Loucy (cell line): Measurements from ENCODE around the gene SLCO2A1.
A peak's percentile ranks its signal among the peaks of the same experiment; 100 is the strongest.

ENCODE experiments used
- H2AFZ ChIP-seq: fragments of 200-600 bp; sonication (generic); 2 replicates; pipeline ENCODE4 v1.6.0; 2016; ENCODE audit warnings: antibody characterized with exemption, mild to moderate bottlenecking, low read length, moderate library complexity
- H3F3A ChIP-seq: fragments of 200-600 bp; 2 replicates; pipeline ENCODE4 v1.6.0; 2016; ENCODE audit warnings: antibody characterized with exemption, low read depth, mild to moderate bottlenecking
- H3K27me3 ChIP-seq: fragments of 200-600 bp; sonication (generic); 2 replicates; pipeline ENCODE4 v1.6.1; 2014; ENCODE audit warnings: low read length, mild to moderate bottlenecking; ENCODE audit not compliant: insufficient read depth, poor library complexity, severe bottlenecking
- H3K36me3 ChIP-seq: fragments of 200-600 bp; sonication (generic); 2 replicates; pipeline ENCODE4 v1.6.1; 2016; ENCODE audit warnings: low read length; ENCODE audit not compliant: insufficient read depth
- H3K4me1 ChIP-seq: fragments of 200-600 bp; sonication (generic); 2 replicates; pipeline ENCODE4 v1.5.1; 2014; ENCODE audit warnings: low read length, mild to moderate bottlenecking; ENCODE audit not compliant: insufficient read depth, poor library complexity, severe bottlenecking
- H3K4me2 ChIP-seq: fragments of 200-600 bp; sonication (generic); 2 replicates; pipeline ENCODE4 v1.6.0; 2014; ENCODE audit warnings: antibody characterized with exemption, low read length, low read depth, mild to moderate bottlenecking; ENCODE audit not compliant: poor library complexity, severe bottlenecking
- H3K4me3 ChIP-seq: fragments of 200-600 bp; sonication (generic); 2 replicates; pipeline ENCODE4 v1.5.1; 2014; ENCODE audit warnings: low read length, mild to moderate bottlenecking, mixed read lengths; ENCODE audit not compliant: poor library complexity, severe bottlenecking
- H3K79me2 ChIP-seq: fragments of 200-600 bp; sonication (generic); 2 replicates; pipeline ENCODE4 v1.6.1; 2014; ENCODE audit warnings: low read length; ENCODE audit not compliant: insufficient read depth
- H3K9ac ChIP-seq: fragments of 200-600 bp; sonication (generic); 2 replicates; pipeline ENCODE4 v1.6.0; 2014; ENCODE audit warnings: mild to moderate bottlenecking, low read depth, low read length, moderate library complexity; ENCODE audit not compliant: poor library complexity, severe bottlenecking
- H3K9me2 ChIP-seq: fragments of 200-600 bp; sonication (generic); replicated peaks from 2 replicates; pipeline ENCODE4 v1.6.1; 2016; ENCODE audit warnings: low read depth, low read length, mixed read lengths
- H3K9me3 ChIP-seq: fragments of 200-600 bp; sonication (generic); 2 replicates; pipeline ENCODE4 v1.6.1; 2014; ENCODE audit warnings: mild to moderate bottlenecking, antibody characterized with exemption, low read length, low read depth; ENCODE audit not compliant: insufficient read depth
- H4K20me1 ChIP-seq: fragments of 200-600 bp; sonication (generic); 2 replicates; pipeline ENCODE4 v1.6.0; 2014; ENCODE audit warnings: antibody characterized with exemption, low read length, mild to moderate bottlenecking; ENCODE audit not compliant: insufficient read depth, poor library complexity, severe bottlenecking
- CTCF ChIP-seq: fragments of 200-600 bp; sonication (generic); conservative IDR thresholded peaks from 2 replicates; pipeline ENCODE4 v1.5.1; 2014; ENCODE audit warnings: mild to moderate bottlenecking, antibody characterized with exemption, low read length
- EZH2phosphoT487 ChIP-seq: fragments of 200-600 bp; IDR thresholded peaks from 2 replicates; pipeline ENCODE4 v1.6.1; 2018; ENCODE audit warnings: antibody characterized with exemption, mild to moderate bottlenecking, moderate library complexity, borderline replicate concordance

Gene SLCO2A1

GRCh38 chr3:133881492-133881891, 148.2 kb downstream of the SLCO2A1 start:
- TF ChIP-seq CTCF (no peak), EZH2phosphoT487 (no peak)

GRCh38 chr3:133880886-133881455, 148.8 kb downstream of the SLCO2A1 start:
- no peak for TF ChIP-seq CTCF
- no peak for TF ChIP-seq EZH2phosphoT487
- no peaks in the 10 kb centered on the region for H3K4me1 ChIP-seq
- H4K20me1 ChIP-seq: no peaks in the 10 kb centered on the region
- no peaks in the 10 kb centered on the region for H3K27me3 ChIP-seq
- H2AFZ ChIP-seq: no peak overlapping the region
- H3K79me2 ChIP-seq: no peaks in the 10 kb centered on the region
- H3F3A ChIP-seq: no peaks in the 10 kb centered on the region
- no peaks in the 10 kb centered on the region for H3K36me3 ChIP-seq
- no peak overlapping the region for H3K4me2 ChIP-seq
- no peaks in the 10 kb centered on the region for H3K9me2 ChIP-seq
- no peak overlapping the region for H3K4me3 ChIP-seq
- no peak overlapping the region for H3K9ac ChIP-seq
- H3K9me3 ChIP-seq: no peaks in the 10 kb centered on the region

More at GRCh38 chr3:133881492-133881891, 148.2 kb downstream of the SLCO2A1 start:
- H3K9me3 ChIP-seq: no peaks in the 10 kb centered on the region
- no peaks in the 10 kb centered on the region for H4K20me1 ChIP-seq
- H2AFZ ChIP-seq: no peak overlapping the region
- no peaks in the 10 kb centered on the region for H3K36me3 ChIP-seq
- H3K79me2 ChIP-seq: no peaks in the 10 kb centered on the region
- no peaks in the 10 kb centered on the region for H3K27me3 ChIP-seq
- H3K9ac ChIP-seq: no peak overlapping the region
- no peaks in the 10 kb centered on the region for H3K9me2 ChIP-seq
- no peak overlapping the region for H3K4me2 ChIP-seq
- H3K4me1 ChIP-seq: no peaks in the 10 kb centered on the region
- no peaks in the 10 kb centered on the region for H3F3A ChIP-seq
- H3K4me3 ChIP-seq: no peak overlapping the region

- Histone ChIP-seq H3K36me3 (no peaks in the 10 kb centered on the region), H4K20me1 (no peaks in the 10 kb centered on the region), H3K9me3 (no peaks in the 10 kb centered on the region), H3F3A (no peaks in the 10 kb centered on the region), H3K79me2 (no peaks in the 10 kb centered on the region), H2AFZ (peak overlapping the region; percentile 22; the same call in 1 of the 2 replicates), H3K9me2 (no peaks in the 10 kb centered on the region), H3K4me2 (no peak overlapping the region), H3K4me1 (no peaks in the 10 kb centered on the region), H3K27me3 (no peaks in the 10 kb centered on the region), H3K9ac (no peak overlapping the region), H3K4me3 (no peak overlapping the region)
- TF ChIP-seq CTCF (no peak), EZH2phosphoT487 (no peak)
Measured at GRCh38 chr3:133880287-133880686, 149.4 kb downstream of the SLCO2A1 start.
